Effector memory CD4-positive, alpha-beta T cell (primary cell): ENCODE measurements around the gene HELT.
"Not testable (repeated sequence)": the region's sequence is repeated elsewhere in the genome, so short reads cannot be mapped to it uniquely, and the experiment has no call there.

Experiments used
- DNase-seq, 3 donors: peaks; one replicate each; pipeline ENCODE4 v3.0.0-alpha.2; 2020
- H3K27ac ChIP-seq: 2 replicates; pipeline ENCODE4 v1.7.0; 2013; ENCODE audit warnings: mild to moderate bottlenecking, low read length, moderate library complexity; ENCODE audit not compliant: insufficient read depth, poor library complexity, severe bottlenecking
- H3K27me3 ChIP-seq: replicated peaks from 2 replicates; pipeline ENCODE4 v1.7.0; 2013; ENCODE audit warnings: mild to moderate bottlenecking, low read length; ENCODE audit not compliant: insufficient read depth, control insufficient read depth, poor library complexity, severe bottlenecking
- H3K36me3 ChIP-seq: 2 replicates; pipeline ENCODE4 v1.7.0; 2013; ENCODE audit warnings: mild to moderate bottlenecking, low read length, moderate library complexity; ENCODE audit not compliant: control insufficient read depth, insufficient read depth
- H3K4me1 ChIP-seq: 2 replicates; pipeline ENCODE4 v1.7.0; 2013; ENCODE audit warnings: low read length, mild to moderate bottlenecking; ENCODE audit not compliant: control insufficient read depth, insufficient read depth, poor library complexity, severe bottlenecking
- H3K4me3 ChIP-seq: 2 replicates; pipeline ENCODE4 v1.7.0; 2013; ENCODE audit warnings: low read length, low read depth, mild to moderate bottlenecking; ENCODE audit not compliant: insufficient read depth, poor library complexity, severe bottlenecking
- H3K9me3 ChIP-seq: 2 replicates; pipeline ENCODE4 v1.7.0; 2013; ENCODE audit warnings: mild to moderate bottlenecking, low read length, moderate library complexity; ENCODE audit not compliant: control insufficient read depth

The HELT gene

DNA sequence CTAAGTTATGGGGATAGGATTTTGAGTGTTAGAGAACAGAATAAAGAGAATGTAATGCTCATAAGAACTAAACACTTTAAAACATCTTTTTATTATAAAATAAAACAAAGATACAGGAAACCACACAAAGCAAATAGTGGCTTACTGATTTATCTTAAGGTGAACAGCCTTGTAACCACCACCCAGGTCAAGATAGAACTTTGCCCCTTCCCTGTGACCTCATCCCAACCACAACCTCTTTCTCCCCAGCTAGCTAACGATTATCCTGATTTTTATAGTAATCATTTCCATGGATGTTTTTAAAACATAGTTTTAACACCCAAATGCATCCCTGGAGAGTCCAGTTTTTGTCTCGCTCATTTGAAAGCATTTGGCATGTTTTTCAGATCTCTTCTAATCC is 17.0 kb downstream of the HELT start:
- Histone ChIP-seq H3K4me3 (no peak overlapping the region), H3K9me3 (no peaks in the 10 kb centered on the region), H3K36me3 (no peaks in the 10 kb centered on the region), H3K4me1 (peaks cover 4% of the 10 kb centered on the region), H3K27me3 (no peaks in the 10 kb centered on the region), H3K27ac (no peak overlapping the region)
- DNase-seq, result no peak

DNA sequence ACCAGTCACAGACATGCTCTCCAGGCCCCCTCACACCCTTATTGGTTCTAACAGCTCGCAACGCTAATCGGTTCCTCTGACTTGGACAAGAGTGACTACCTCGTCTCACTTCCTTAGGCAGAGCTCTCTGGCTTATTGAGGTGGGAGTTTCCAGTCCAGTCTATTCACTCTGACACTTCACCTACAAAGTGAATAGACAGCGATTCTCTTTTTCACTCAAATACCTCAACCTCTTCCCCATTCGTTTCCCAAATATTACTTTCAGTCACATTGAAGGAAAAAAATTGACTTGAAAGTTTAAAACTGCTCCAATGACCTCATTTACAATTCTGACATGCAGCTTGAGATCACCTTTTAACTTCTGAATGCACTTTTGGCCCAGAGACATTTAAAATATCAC is 17.7 kb downstream of the HELT start:
- Histone ChIP-seq H3K4me1 (peaks cover 4% of the 10 kb centered on the region), H3K9me3 (no peaks in the 10 kb centered on the region), H3K4me3 (no peak overlapping the region), H3K36me3 (no peaks in the 10 kb centered on the region), H3K27ac (no peak overlapping the region), H3K27me3 (no peaks in the 10 kb centered on the region)
- no peak for DNase-seq

DNA sequence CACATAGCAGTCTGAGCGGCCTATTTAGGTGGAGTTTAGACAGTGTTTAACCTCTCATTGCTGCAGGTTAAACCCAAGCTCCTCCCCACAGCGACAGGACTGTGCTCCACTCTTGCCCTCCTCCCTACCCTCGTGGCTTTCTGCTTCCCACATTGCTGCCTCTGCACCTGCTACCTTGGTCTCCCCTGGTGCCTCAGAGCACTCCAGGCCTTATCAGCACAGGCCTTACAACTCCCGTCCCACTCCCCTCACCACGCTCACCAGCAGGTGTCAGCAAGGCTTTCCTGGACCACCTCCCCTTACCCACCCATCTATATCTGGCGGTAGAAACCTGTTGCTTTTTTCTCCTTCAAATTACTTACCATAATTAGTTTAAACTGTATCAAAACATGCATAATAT is 18.6 kb downstream of the HELT start:
- DNase-seq, result no peak
- Histone ChIP-seq H3K27ac (no peak overlapping the region), H3K27me3 (no peaks in the 10 kb centered on the region), H3K36me3 (no peaks in the 10 kb centered on the region), H3K9me3 (no peaks in the 10 kb centered on the region), H3K4me3 (no peak overlapping the region), H3K4me1 (peaks cover 4% of the 10 kb centered on the region)

DNA sequence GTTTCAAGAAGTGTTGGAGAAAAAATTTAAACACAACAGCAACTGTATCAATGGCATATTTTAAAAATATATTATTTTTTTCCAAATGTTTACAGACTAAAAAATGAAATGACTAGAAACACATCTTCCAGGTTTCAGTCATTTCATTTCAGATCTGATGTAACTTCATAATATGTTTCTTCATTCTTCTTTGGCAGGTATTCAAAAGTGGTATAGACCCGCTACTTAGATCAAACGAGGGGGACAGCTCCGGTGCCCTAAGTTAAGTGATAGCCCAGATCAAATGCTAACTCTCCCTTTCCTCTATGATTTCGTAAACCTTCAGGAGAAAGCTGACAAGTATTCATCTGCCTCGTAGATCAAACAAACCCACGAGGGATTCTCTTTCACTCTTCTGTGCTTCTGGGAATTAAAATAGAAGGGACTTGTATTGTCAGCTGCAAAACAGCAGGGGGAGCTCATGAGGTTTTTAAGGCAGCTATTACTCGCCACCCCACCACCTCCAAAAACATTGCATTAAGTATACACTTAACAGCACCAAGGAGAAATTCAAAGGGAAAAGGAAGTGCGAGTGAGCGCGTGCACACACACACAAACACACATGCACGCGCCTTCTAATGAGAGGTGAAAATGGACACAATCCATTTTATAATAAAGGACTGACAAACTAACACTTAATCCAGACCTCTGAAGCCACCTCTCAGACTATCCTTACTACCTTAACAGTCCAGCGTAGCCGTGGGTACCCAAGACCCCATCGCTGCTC is 21.4 kb downstream of the HELT start:
- Histone ChIP-seq H3K27me3 (no peaks in the 10 kb centered on the region), H3K4me3 (no peak overlapping the region), H3K36me3 (no peaks in the 10 kb centered on the region), H3K4me1 (peaks cover 4% of the 10 kb centered on the region), H3K27ac (no peak overlapping the region), H3K9me3 (no peaks in the 10 kb centered on the region)
- peak in 1 of 3 donors; percentile 13 for DNase-seq

DNA sequence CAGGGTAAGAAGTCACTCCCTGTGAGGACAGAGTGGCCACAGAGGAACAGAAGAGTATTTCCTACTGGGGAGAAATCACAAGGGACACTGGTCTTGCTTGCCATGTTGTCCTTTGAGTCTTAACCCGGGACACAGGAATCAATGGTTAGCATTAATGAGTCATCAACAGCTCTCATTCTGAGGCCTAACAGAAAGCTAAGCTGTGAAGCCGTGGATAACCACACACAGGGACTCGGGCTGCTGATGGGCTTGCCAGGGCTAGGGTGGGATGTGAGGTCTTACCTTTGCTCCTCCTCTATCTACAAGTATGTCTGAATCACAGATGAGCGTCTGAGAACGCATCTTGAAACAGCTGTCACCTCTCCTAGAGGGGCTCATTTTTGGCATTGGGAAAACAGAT is 22.2 kb downstream of the HELT start:
- no peak for DNase-seq
- H3K4me1 ChIP-seq, result peaks cover 4% of the 10 kb centered on the region
- no peak overlapping the region for H3K27ac ChIP-seq
- no peaks in the 10 kb centered on the region for H3K9me3 ChIP-seq
- no peaks in the 10 kb centered on the region for H3K27me3 ChIP-seq
- H3K36me3 ChIP-seq, result no peaks in the 10 kb centered on the region
- no peak overlapping the region for H3K4me3 ChIP-seq

DNA sequence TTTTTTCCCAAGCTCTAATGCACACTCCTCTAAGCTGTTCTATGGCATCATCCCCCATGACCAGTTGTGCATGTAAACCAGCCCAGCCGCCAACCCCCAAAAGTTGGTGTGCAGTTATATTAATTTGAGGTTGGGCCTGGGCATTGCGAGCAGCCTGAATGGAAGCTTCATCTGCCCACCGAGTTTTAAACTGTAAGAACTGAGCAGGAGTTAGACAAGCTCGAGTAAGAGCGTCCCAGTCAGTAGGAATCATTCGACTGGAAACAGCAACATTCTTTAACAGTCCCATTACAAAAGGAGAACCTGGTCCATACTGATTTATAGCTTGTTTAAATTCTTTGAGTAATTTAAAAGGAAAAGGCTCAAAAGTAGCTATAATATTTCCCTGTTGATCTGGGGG is 32.0 kb downstream of the HELT start:
- H3K27ac ChIP-seq, H3K36me3 ChIP-seq, H3K4me1 ChIP-seq, H3K4me3 ChIP-seq, DNase-seq, H3K27me3 ChIP-seq, H3K9me3 ChIP-seq: not testable (repeated sequence)

DNA sequence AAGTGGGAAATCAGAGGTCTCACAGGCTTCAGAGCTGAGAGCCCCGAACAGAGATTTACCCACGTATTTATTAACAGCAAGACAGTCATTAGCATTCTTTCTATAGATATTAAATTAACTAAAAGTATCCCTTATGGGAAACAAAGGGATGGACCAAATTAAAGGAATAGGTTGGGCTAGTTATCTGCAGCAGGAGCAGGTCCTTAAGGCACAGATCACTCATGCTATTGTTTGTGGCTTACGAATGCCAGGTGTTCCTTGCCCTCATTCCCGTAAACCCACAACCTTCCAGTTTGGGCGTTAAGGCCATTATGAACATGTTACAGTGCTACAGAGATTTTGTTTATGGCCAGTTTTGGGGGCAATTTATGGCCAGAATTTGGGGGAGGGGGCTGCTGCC is 33.0 kb downstream of the HELT start:
- H3K4me1 ChIP-seq, H3K36me3 ChIP-seq, H3K9me3 ChIP-seq, DNase-seq, H3K4me3 ChIP-seq, H3K27ac ChIP-seq, H3K27me3 ChIP-seq: not testable (repeated sequence)

DNA sequence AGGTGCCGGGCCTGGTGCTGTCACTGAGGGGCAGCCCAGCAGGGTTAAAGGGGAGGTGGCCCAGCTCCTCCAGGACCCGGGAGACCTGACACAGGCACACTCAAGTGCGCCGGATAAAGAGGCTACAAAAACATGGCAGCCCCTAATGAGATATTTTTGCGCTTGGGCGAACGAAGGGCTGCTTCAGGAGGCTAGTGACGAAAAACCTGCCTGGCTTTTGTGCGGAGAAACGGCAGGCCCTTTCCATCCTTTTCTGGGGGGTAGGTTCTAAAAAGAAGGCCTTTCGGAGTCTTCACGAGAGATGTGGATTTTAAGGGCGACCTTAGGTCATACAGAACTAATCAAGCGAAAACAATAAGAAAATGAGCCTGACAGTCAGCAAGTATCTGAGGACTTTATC is 35.5 kb downstream of the HELT start:
- H3K36me3 ChIP-seq, result no peaks in the 10 kb centered on the region
- H3K27ac ChIP-seq, result no peak overlapping the region
- H3K27me3 ChIP-seq, result no peaks in the 10 kb centered on the region
- DNase-seq, result no peak
- H3K9me3 ChIP-seq, result no peaks in the 10 kb centered on the region
- no peaks in the 10 kb centered on the region for H3K4me1 ChIP-seq
- H3K4me3 ChIP-seq, result no peak overlapping the region

DNA sequence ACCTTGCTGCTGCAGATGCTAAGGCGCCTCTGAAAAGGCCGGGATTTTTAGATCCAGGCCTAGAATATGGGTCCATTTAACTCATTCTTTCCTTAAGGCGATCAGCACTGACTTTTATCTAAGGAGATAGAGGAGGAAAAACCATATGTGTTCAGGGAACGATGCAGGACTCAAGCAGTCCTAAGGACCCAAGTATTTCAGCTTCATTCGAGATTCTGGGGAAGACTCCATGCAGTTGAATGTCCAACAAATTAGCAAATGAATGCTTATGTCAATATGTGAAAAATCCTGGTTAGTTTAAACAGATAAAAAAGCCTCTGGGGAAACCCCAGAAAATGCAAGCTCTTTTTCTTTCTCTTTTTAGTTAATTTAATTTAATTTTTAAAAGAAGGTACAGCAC is 36.0 kb downstream of the HELT start:
- H3K4me1 ChIP-seq, result no peaks in the 10 kb centered on the region
- DNase-seq, result no peak

DNA sequence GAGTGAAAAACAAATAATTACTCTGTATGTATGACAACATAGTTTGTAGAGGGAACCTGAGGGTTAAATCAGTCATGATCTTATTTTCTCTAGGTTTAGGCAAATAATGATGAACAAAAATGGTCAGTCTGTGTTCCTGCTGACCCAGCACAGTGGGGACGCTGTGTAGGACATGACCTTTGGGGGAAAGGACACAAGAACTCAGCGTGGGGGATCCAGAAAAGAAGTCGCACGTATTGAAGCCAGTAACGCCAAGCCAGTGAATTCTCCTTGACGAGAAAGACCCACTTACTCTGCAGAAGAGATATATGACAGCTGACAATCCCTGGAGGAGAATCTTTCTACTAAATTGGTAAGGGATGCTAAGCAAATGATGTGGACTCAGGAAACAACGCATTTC is 36.6 kb downstream of the HELT start:
- Histone ChIP-seq H3K4me3 (no peak overlapping the region), H3K27me3 (no peaks in the 10 kb centered on the region), H3K9me3 (no peaks in the 10 kb centered on the region), H3K36me3 (no peaks in the 10 kb centered on the region), H3K27ac (no peak overlapping the region), H3K4me1 (no peaks in the 10 kb centered on the region)
- no peak for DNase-seq

More for the DNA sequence above, 36.0 kb downstream of the HELT start:
- H3K4me3 ChIP-seq, result no peak overlapping the region
- H3K27ac ChIP-seq, result no peak overlapping the region
- no peaks in the 10 kb centered on the region for H3K27me3 ChIP-seq
- no peaks in the 10 kb centered on the region for H3K36me3 ChIP-seq
- no peaks in the 10 kb centered on the region for H3K9me3 ChIP-seq
